NCI-H1105 treated with DMSO at 0.1 percent for 48 hours (cell line): Measurements from ENCODE around the gene CDH4.

Experiments used
- DNase-seq: peaks from one replicate; lab custom pipeline; 2025; lab: John Stamatoyannopoulos, UW

Gene CDH4

GRCh38 chr20:61671559-61671958 is 419.5 kb downstream of the CDH4 start:
- DNase-seq: no peak

- DNase-seq: peak; percentile 77
Observed at GRCh38 chr20:61673152-61673847, 421.2 kb downstream of the CDH4 start.

GRCh38 chr20:61674121-61674520 is 422.1 kb downstream of the CDH4 start:
- DNase-seq: no peak

GRCh38 chr20:61674688-61675087 is 422.6 kb downstream of the CDH4 start:
- DNase-seq: no peak

GRCh38 chr20:61677928-61678327 is 425.9 kb downstream of the CDH4 start:
- DNase-seq: no peak

GRCh38 chr20:61678437-61678836 is 426.4 kb downstream of the CDH4 start:
- DNase-seq: no peak

- DNase-seq: no peak
Observed at GRCh38 chr20:61679473-61679872, 427.4 kb downstream of the CDH4 start.

GRCh38 chr20:61680096-61680495 is 428.0 kb downstream of the CDH4 start:
- no peak for DNase-seq

- DNase-seq: no peak
Observed at GRCh38 chr20:61682114-61682995, 430.3 kb downstream of the CDH4 start.

- DNase-seq: no peak
Observed at GRCh38 chr20:61682996-61683681, 431.1 kb downstream of the CDH4 start.

- peak; percentile 94 for DNase-seq
Observed at GRCh38 chr20:61683721-61684120, 431.7 kb downstream of the CDH4 start.

GRCh38 chr20:61684136-61684535 is 432.1 kb downstream of the CDH4 start:
- no peak for DNase-seq

GRCh38 chr20:61684583-61685235 is 432.6 kb downstream of the CDH4 start:
- no peak for DNase-seq

GRCh38 chr20:61685462-61685861 is 433.4 kb downstream of the CDH4 start:
- no peak for DNase-seq

- DNase-seq: no peak
Observed at GRCh38 chr20:61686051-61686936, 434.2 kb downstream of the CDH4 start.

GRCh38 chr20:61688411-61688810 is 436.4 kb downstream of the CDH4 start:
- DNase-seq: no peak

GRCh38 chr20:61690150-61690549 is 438.1 kb downstream of the CDH4 start:
- no peak for DNase-seq

- no peak for DNase-seq
Observed at GRCh38 chr20:61690993-61691838, 439.2 kb downstream of the CDH4 start.

- no peak for DNase-seq
Observed at GRCh38 chr20:61691978-61692377, 439.9 kb downstream of the CDH4 start.

GRCh38 chr20:61692479-61692878 is 440.4 kb downstream of the CDH4 start:
- no peak for DNase-seq
